Sigmoid colon (tissue), 4 donors: ENCODE results near the gene BOC.

Experiments used
- EP300 ChIP-seq, 4 donors: sonication (generic); formaldehyde crosslinking; IDR thresholded peaks; one replicate each; pipeline ENCODE4 v1.6.1; 2017; ENCODE audit warnings: antibody characterized with exemption in 4 of 4
- POLR2A ChIP-seq, 2 donors: fragments of 450-650 bp; IDR thresholded peaks; one replicate each; pipeline ENCODE4 v1.6.1; 2016; ENCODE audit warnings: antibody characterized with exemption in 2 of 2, mild to moderate bottlenecking in 2 of 2, moderate library complexity in 2 of 2
- TF ChIP-seq, protein P1 (sequence below), 4 experiments: fragments of 450-650 bp in 3 of 4; fragments of 200-600 bp in 1 of 4; IDR thresholded peaks; one replicate each; pipeline ENCODE4 v1.5.1; 2016 to 2019; ENCODE audit warnings: antibody characterized with exemption in 4 of 4, mild to moderate bottlenecking in 3 of 4, moderate library complexity in 2 of 4

DNA sequence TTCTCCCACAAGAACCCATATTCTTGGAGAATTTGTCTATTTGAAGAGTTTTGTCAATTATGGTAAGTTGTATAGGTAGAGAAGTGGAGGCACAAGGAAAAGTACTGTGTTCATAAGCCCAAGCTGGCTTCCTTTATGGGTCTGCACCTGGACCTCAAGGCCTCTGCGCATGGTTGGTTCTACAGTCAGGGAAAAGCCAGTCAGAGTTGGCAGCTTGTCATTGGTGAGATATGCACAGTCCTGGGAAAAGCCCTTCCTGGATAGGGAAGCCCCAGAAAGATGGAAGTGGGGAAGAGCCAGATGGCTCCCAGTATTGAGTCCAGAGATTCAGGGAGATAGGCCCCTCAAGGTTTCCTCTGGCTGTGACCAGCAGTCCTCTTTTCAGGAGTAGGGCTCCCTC is 15.8 kb downstream of the BOC start:
- TF ChIP-seq, protein P1, sequence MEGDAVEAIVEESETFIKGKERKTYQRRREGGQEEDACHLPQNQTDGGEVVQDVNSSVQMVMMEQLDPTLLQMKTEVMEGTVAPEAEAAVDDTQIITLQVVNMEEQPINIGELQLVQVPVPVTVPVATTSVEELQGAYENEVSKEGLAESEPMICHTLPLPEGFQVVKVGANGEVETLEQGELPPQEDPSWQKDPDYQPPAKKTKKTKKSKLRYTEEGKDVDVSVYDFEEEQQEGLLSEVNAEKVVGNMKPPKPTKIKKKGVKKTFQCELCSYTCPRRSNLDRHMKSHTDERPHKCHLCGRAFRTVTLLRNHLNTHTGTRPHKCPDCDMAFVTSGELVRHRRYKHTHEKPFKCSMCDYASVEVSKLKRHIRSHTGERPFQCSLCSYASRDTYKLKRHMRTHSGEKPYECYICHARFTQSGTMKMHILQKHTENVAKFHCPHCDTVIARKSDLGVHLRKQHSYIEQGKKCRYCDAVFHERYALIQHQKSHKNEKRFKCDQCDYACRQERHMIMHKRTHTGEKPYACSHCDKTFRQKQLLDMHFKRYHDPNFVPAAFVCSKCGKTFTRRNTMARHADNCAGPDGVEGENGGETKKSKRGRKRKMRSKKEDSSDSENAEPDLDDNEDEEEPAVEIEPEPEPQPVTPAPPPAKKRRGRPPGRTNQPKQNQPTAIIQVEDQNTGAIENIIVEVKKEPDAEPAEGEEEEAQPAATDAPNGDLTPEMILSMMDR (IDR thresholded peaks at IDR 0.05): no peak
- TF ChIP-seq EP300 (IDR thresholded peaks at IDR 0.05): no peak
- TF ChIP-seq POLR2A (IDR thresholded peaks at IDR 0.05): no peak
